ENCODE results near the gene ACSL3.

- TF ChIP-seq POLR2AphosphoS5 (IDR thresholded peaks at IDR 0.05), result no peak
- no peak for TF ChIP-seq REST (IDR thresholded peaks at IDR 0.05; ENCODE audit: borderline replicate concordance)
- no peak for TF ChIP-seq TAF1 (IDR thresholded peaks at IDR 0.05; ENCODE audit: low read depth)
- no peak for TF ChIP-seq EZH2 (IDR thresholded peaks at IDR 0.05; ENCODE audit: borderline replicate concordance, insufficient read depth, low read length, poor library complexity, severe bottlenecking)
- no peak for TF ChIP-seq CTCF (IDR thresholded peaks at IDR 0.05; ENCODE audit: poor library complexity, severe bottlenecking)
Observed at GRCh38 chr2:222904557-222905258, 43.9 kb downstream of the ACSL3 start.

All from neural cell (in vitro differentiated cells).